Right lobe of liver (tissue), 6 donors: Measurements from ENCODE around the gene AMHR2. TPM values are rescaled to one million over a fixed set of nuclear protein-coding genes. Genes with fewer than 3 reads are reported as not detected.
"Not testable (repeated sequence)": the region's sequence is repeated elsewhere in the genome, so short reads cannot be mapped to it uniquely, and the experiment has no call there.

Source experiments
- ATAC-seq, 4 donors: fragments of 200-7000 bp; cut with Tn5 transposase; one replicate each; pipeline ENCODE4 v1.9.1; 2020; ENCODE audit warnings: mild to moderate bottlenecking in 4 of 4, moderate library complexity in 4 of 4
- DNase-seq, 3 donors: peaks; one replicate each; pipeline ENCODE4 v3.0.0-alpha.2; 2020
- H3K27ac ChIP-seq, 3 donors: fragments of 200-600 bp; one replicate each; pipeline ENCODE4 v1.8.0; 2022
- H3K27me3 ChIP-seq, 2 donors: fragments of 200-600 bp; one replicate each; pipeline ENCODE4 v1.8.0; 2022
- H3K36me3 ChIP-seq, 4 donors: fragments of 200-600 bp; sonication (generic) in 1 of 4; one replicate each; pipeline versions ENCODE4 v1.5.1 to v1.8.0; 2017 to 2022; ENCODE audit warnings: control low read depth in 1 of 4
- H3K4me1 ChIP-seq, 4 donors: fragments of 200-600 bp; sonication (generic) in 1 of 4; one replicate each; pipeline versions ENCODE4 v1.5.1 to v1.8.0; 2017 to 2022; ENCODE audit warnings: control low read depth in 1 of 4
- H3K4me3 ChIP-seq, 3 donors: fragments of 200-600 bp; one replicate each; pipeline ENCODE4 v1.8.0; 2022
- H3K9me3 ChIP-seq, 4 donors: fragments of 200-600 bp; sonication (generic) in 1 of 4; one replicate each; pipeline versions ENCODE4 v1.5.1 to v1.8.0; 2017 to 2022; ENCODE audit warnings: control low read depth in 1 of 4
- POLR2A ChIP-seq: fragments of 450-650 bp; IDR thresholded peaks from one replicate; pipeline ENCODE4 v1.6.1; 2017; ENCODE audit warnings: antibody characterized with exemption, mild to moderate bottlenecking
- whole genome bisulfite sequencing: methylation state at CpG from one replicate; pipeline ENCODE4 v1.1.6; 2018; ENCODE audit warnings: low coverage, low lambda C conversion rate; ENCODE audit not compliant: insufficient coverage; ENCODE audit errors: missing lambda C conversion rate; 5-methylcytosine and 5-hydroxymethylcytosine counted together
- intact Hi-C, 2 donors: fragments of 100-400 bp; cut with DNase I; formaldehyde crosslinking; loops; one replicate each; pipeline versions ENCODE4 v1.11.2 to v1.14.1; 2022
- long read RNA-seq: library from polyadenylated mRNA; unstranded; transcript quantifications from one replicate; pipeline ENCODE4 v2.0.0, GENCODE V29; 2019
- total RNA-seq, 6 experiments: library from RNA; depleted of rRNA in 2 of 6; stranded (reverse); fragments of >200 nt in 2 of 6; fragmentation: NEBNext Ultra II Directional in 3 of 6; extraction: Animal tissue kit (Norgen Biotek cat#: 25700) in 3 of 6; gene quantifications; one replicate each; pipeline versions ENCODE4 v1.1.0 to v1.2.4, GENCODE V29; 2016 to 2023
- TF ChIP-seq, protein P1 (sequence below), 4 donors: fragments of 200-600 bp in 3 of 4; fragments of 450-650 bp in 1 of 4; IDR thresholded peaks; one replicate each; pipeline versions ENCODE4 v1.5.1 to v1.8.0; 2016 to 2022; ENCODE audit warnings: antibody characterized with exemption in 4 of 4, mild to moderate bottlenecking in 2 of 4
- donor health status: DM: no; HTN: yes; CAD: no.
- donor health status: DM: no; HTN: no; CAD: no.
- donor health status: DM: no; HTN: no; CAD: no.
- donor health status: DM: no; HTN: yes; CAD: no.
- donor health status: DM: no; HTN: yes; CAD: no.

AMHR2 gene
- under 1 TPM; 0.09 to 0.74 (median 0.48) TPM for total RNA-seq
- long read RNA-seq = 0 reads

DNA sequence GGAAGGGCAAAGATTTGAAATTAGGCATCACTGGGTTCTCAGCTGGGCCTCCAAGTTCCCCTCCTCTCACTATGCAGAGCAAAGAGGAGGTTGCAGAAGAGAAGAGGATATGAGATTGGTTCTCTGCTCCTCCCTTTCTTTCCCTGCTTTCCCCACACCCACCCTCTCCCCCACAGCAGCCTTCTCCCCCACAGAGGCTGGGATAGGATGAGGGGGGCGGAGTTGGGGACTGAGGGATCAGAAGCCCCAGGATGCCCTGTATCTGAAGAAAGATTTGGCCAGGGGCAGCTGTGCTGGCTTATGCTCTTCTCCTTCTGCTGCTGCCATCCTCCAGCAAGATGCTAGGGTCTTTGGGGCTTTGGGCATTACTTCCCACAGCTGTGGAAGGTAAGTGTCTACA, at the start of gene AMHR2:
TSS of gene AMHR2 (plus strand) at position 259 of the 400 bp plus-strand sequence. CDS start at position 339, 80 bp downstream.
- Histone ChIP-seq H3K4me3 (no peak within 1 kb of the TSS), H3K27me3 (no peaks in the 10 kb centered on the region), H3K27ac (no peak within 1 kb of the TSS), H3K36me3 (no peaks in the 10 kb centered on the region), H3K9me3 (no peaks in the 10 kb centered on the region), H3K4me1 (peaks cover 0 to 2% (median 0%) of the 10 kb centered on the region in 4 donors)
- no peak for TF ChIP-seq POLR2A
- TF ChIP-seq, protein P1, sequence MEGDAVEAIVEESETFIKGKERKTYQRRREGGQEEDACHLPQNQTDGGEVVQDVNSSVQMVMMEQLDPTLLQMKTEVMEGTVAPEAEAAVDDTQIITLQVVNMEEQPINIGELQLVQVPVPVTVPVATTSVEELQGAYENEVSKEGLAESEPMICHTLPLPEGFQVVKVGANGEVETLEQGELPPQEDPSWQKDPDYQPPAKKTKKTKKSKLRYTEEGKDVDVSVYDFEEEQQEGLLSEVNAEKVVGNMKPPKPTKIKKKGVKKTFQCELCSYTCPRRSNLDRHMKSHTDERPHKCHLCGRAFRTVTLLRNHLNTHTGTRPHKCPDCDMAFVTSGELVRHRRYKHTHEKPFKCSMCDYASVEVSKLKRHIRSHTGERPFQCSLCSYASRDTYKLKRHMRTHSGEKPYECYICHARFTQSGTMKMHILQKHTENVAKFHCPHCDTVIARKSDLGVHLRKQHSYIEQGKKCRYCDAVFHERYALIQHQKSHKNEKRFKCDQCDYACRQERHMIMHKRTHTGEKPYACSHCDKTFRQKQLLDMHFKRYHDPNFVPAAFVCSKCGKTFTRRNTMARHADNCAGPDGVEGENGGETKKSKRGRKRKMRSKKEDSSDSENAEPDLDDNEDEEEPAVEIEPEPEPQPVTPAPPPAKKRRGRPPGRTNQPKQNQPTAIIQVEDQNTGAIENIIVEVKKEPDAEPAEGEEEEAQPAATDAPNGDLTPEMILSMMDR (IDR thresholded peaks at IDR 0.05) = no peak
- intact Hi-C loops = loop anchor here in 1 of 2 donors (5.0 kb wide), 1 partner anchor 66 kb away; no protein-coding TSS in a partner anchor
- DNase-seq (no peak), ATAC-seq (no peak)
- 83% methylated on average over 1 of the region's 1 CpG for WGBS

DNA sequence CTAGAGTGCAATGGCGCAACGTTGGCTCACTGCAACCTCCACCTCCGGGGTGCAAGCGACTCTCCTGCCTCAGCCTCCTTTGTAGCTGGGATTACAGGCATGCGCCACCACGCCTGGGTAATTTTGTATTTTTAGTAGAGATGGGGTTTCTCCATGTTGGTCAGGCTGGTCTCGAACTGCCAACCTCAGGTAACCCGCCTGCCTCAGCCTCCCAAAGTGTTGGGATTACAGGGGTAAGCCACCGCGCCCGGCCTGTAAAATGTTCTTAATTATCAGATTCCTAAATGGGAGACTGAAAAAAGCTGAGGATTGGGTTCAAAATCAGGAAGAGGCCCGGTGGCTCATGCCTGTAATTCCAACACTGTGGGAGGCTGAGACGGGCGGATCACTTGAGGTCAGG, 49.4 kb upstream of the AMHR2 start:
- Histone ChIP-seq H3K4me1 (peaks cover 0 to 18% (median 2%) of the 10 kb centered on the region in 4 donors), H3K27ac (peak overlapping the region; percentile 56 to 89 (median 72))
- H3K4me3 ChIP-seq, intact Hi-C loops, H3K27me3 ChIP-seq, ATAC-seq, H3K9me3 ChIP-seq, H3K36me3 ChIP-seq: not testable (repeated sequence)
- DNase-seq = peak in 1 of 3 donors; percentile 46
- 63% methylated on average over 6 of the region's 14 CpGs for WGBS

DNA sequence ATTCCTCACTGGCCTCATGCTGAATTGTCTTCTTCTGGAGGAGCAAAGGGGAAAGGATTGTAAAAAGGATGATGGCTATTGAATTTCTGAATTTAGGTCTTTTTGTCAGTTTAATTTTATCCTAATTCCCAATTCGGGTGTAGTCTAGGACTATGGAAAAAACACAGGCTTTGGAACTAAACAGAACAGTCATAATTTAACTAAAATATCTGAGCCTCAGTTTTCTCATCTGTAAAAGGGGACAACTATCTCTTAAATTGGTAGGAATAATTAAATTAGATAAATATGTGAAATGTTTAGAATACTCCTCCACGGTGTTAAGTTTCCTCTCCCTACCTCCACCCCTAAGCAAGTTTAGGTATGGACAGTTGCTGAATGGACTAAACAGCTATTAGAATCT, 46.9 kb upstream of the AMHR2 start:
- ATAC-seq = no peak
- Histone ChIP-seq H3K27me3 (no peaks in the 10 kb centered on the region), H3K4me3 (no peak overlapping the region)

DNA sequence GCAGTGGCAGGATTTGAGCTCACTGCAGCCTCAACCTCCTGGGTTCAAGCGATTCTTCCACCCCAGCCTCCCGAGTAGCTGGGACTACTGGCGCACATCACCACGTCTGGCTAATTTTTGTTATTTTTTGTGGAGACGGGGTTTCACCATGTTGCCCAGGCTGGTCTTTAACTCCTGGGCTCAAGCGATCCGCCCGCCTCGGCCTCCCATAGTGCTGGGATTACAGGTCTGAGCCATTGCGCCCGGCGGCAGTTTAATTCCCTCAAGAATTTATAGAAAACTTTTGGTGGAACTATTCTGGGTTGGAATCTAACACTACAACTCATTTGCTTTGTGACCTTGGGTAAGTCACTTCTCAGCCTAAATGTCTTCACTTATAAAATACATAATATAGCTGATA, 45.4 kb upstream of the AMHR2 start:
- intact Hi-C loops = no loop called here
- no peak for ATAC-seq
- no peak overlapping the region for H3K4me3 ChIP-seq

More for the DNA sequence above, 46.9 kb upstream of the AMHR2 start:
- intact Hi-C loops = no loop called here
- no peak overlapping the region for H3K27ac ChIP-seq
- H3K9me3 ChIP-seq = no peaks in the 10 kb centered on the region
- no peak for TF ChIP-seq POLR2A
- TF ChIP-seq, protein P1 (IDR thresholded peaks at IDR 0.05) = no peak
- DNase-seq = no peak
- no peaks in the 10 kb centered on the region for H3K36me3 ChIP-seq
- peaks cover 0 to 22% (median 6%) of the 10 kb centered on the region in 4 donors for H3K4me1 ChIP-seq
- 92% methylated on average over 2 of the region's 2 CpGs for WGBS

DNA sequence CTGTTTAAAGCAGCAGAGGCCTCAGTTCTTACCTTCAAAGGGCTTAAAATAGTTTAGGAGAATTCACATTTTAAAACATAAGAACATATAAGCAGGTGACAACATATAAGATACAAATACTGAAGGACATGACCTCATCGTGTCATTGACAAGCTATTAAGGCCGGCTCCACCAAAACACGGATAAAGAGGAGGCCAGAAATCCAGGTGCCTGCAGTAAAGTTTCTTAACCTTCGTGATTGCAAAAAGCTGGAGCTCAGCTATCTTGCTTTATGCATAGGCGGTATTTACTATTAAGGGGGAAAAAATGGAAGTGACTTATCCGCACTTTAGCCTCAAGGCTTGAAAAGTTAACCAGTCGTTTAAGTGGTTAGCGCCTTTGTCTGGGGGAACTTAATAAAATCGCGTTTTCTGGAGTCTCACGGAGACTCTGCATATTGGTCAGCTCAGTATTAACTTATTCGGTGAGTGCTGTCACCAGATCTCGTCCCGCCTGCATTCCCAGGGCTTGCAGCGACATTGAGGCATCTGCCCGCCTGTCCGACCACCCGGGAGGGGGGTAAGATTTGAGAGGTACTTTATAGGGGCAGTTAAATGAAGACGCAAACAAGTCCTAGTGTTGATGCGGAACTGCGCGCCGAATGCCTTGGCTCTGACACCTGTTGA, 44.8 kb upstream of the AMHR2 start:
- no peaks in the 10 kb centered on the region for H3K9me3 ChIP-seq
- ATAC-seq = no peak
- H3K36me3 ChIP-seq = peaks cover 0 to 18% (median 6%) of the 10 kb centered on the region in 4 donors
- no peak for DNase-seq
- H3K27ac ChIP-seq = peak overlapping the region; percentile 94 to 97 (median 96)
- TF ChIP-seq, protein P1 (IDR thresholded peaks at IDR 0.05) = no peak
- TF ChIP-seq POLR2A = no peak
- H3K4me3 ChIP-seq = peak overlapping the region; percentile 48 to 60 (median 49)
- H3K27me3 ChIP-seq = no peaks in the 10 kb centered on the region
- peaks cover 0 to 33% (median 16%) of the 10 kb centered on the region in 4 donors for H3K4me1 ChIP-seq
- intact Hi-C loops = no loop called here
- 15% methylated on average over 14 of the region's 23 CpGs for WGBS

More for the DNA sequence above, 45.4 kb upstream of the AMHR2 start:
- WGBS = 98% methylated on average over 12 of the region's 12 CpGs
- DNase-seq = peak in 1 of 3 donors; percentile 32
- TF ChIP-seq, protein P1 (IDR thresholded peaks at IDR 0.05) = no peak
- TF ChIP-seq POLR2A = no peak
- Histone ChIP-seq H3K27me3 (no peaks in the 10 kb centered on the region), H3K9me3 (no peaks in the 10 kb centered on the region), H3K36me3 (peaks cover 0 to 13% (median 4%) of the 10 kb centered on the region in 4 donors), H3K27ac (peak overlapping the region; percentile 94 to 97 (median 96)), H3K4me1 (peaks cover 0 to 27% (median 12%) of the 10 kb centered on the region in 4 donors)
